Stimulated activated CD4-positive, alpha-beta T cell treated with anti-CD3 and anti-CD28 coated beads, Interleukin-15, amount 100 ng/mL, for 24 hours (primary cell): ENCODE results near the gene TSEN54.
A peak's percentile ranks its signal among the peaks of the same experiment; 100 is the strongest.
"Not testable (repeated sequence)": the region's sequence is repeated elsewhere in the genome, so short reads cannot be mapped to it uniquely, and the experiment has no call there.

Experiments
- DNase-seq: peaks from one replicate; pipeline ENCODE4 v3.0.0-alpha.2; 2020

The TSEN54 gene

DNA sequence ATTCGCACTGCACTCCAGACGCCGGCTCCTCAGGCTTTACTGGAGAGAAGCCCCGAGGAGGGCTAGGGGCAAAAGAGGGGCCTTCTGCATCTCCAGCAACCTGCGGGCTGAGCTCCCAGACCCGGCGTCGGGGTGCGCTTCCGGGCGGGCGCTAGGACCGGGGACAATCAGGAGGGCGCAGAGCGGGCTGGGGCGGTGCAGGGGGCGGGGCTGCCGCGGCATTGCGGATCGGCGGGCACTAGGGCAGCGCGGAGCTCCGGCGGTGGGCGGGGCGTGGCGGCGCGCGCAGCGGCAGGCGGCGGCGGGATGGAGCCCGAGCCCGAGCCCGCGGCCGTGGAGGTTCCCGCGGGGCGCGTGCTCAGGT is at the start of gene TSEN54:
Gene TSEN54, plus strand, starts transcription at position 274 of the 364 bp plus-strand sequence. Its CDS starts 33 bp downstream, at position 307.
- DNase-seq: peak; percentile 98

DNA sequence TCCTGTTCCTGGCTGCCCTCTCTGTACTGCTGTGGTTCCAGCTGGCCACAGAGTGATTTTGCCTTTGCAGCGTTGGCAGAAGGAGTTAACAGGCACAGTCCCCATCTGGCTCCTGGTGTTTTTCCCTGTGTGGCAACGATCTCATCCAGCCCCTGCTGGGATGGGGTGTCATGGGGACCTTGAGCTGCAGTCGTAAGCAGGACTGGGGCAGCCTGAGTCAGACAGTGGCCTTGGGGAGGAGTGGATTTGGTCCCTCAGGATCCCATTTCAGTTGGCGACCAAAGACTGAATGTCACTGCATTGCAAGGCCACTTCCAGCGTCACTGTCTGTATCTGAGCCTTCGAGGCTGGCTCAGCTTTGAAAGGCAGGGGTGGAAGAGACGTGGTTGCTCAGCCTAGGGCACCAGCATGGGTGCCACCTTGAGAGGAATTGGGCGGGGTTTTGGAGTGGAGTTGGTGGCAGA is 48.0 kb upstream of the TSEN54 start:
- DNase-seq: no peak

DNA sequence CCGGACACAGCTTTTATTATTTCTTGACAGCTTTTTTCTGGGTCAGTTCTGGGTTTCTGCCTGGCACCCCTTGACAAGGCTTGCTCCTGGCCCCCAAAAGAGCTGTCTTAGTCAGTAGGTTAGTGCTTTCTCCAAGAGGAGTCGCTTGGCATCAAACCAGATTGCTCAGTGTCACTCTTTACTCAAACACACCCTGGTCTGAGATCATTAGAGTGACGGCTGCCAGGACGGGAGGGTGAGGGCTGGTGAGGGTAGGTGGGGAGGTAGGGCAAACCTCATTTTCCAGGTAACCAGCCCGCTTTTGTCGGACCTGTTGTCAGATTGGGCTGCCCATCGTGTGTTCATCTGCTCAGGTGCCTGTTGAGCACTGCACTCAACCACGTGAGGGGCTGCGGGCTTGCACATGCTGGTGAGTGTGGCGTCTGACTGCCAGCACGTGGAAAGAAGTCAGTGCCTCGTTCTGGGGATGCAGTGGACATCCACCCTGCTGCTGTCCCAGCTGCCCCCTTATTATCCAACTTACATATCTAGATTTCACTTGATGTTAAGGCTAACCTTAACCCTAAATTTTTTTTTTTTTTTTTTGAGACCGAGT is 47.5 kb upstream of the TSEN54 start:
- no peak for DNase-seq

- DNase-seq: no peak
These were observed 45.1 kb upstream of the TSEN54 start for GRCh38 chr17:75471207-75471606.

- no peak for DNase-seq
These were observed 44.2 kb upstream of the TSEN54 start for GRCh38 chr17:75472119-75472518.

DNA sequence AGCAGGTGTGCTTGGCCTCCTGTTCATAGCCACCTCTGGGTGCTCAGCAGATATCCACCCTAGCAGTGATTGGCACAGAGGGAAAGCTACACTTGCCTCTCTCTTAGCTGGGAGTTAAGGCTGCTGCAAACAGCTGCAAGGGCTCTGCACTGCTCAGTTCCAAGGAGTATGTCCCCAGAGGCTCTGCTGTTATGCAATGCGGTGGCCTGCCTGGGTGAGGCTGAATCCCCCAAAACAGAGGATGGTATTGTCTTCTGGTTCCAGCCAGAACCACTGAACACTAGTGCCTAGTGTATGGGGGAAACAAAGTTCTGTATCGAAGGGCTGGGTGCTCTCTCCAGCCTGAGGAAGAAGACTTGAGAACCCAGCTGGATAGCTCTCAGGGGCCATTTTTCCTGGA is 43.1 kb upstream of the TSEN54 start:
- DNase-seq: no peak

- DNase-seq: no peak
These were observed 41.6 kb upstream of the TSEN54 start for GRCh38 chr17:75474736-75475135.

- no peak for DNase-seq
These were observed 41.0 kb upstream of the TSEN54 start for GRCh38 chr17:75475144-75475835.

GRCh38 chr17:75475851-75476250 is 40.5 kb upstream of the TSEN54 start:
- no peak for DNase-seq

DNA sequence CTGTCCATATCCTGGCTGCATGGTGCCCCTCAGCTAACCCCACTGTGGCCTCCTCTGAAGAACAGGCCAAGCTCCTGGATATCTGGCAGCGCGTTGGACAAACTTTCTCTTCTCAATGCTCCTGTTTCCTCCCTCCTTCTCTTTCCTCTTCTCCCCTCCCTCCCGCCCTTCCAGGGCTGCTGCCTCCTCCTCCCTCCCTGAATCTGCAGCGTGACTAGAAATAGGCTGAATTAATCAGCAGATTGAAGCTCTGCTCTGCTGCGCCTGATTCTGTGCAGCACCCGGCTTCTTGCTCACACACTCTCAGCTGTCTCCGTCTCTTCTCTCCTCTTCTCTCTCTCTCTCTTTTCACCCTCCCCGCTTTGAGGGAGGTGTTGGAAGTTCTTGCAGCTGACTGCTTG is 40.1 kb upstream of the TSEN54 start:
- no peak for DNase-seq

DNA sequence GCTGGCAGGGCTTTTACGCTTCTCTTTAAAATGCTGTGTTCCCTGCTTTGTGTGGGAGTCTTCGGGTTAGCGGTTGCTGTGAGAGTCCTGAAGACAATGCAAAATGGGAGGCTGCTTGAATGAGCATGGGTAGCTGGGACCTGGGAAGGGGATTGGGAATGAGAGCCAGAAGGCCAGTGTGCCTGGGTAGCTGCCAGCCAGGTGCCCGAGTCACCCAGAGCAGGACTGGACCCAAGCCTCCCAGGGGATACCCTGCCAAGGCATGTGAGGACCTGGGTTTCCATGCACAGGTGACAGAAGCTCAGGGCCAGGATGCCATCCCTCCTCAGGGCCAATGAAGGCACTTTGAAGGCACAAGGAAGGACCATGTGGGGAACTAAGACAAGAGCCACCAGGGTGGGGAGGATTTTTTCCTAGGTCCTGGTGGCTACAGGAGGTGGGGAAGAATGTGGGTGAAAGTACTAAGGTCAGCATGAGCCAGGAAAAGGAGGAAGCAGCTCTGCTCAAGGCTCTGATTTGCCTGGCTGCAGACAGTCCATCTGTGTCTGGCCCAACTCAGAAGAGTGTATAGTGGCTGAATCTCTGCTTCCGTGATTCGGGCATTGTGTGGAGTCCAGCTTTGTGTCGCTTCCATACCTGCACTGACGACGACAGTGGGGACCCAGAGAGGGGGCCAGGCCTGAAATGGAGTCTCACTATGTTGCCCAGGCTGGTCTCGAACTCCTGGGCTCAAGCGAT is 39.4 kb upstream of the TSEN54 start:
- no peak for DNase-seq

GRCh38 chr17:75477490-75477862 is 38.9 kb upstream of the TSEN54 start:
- not testable (repeated sequence) for DNase-seq

DNA sequence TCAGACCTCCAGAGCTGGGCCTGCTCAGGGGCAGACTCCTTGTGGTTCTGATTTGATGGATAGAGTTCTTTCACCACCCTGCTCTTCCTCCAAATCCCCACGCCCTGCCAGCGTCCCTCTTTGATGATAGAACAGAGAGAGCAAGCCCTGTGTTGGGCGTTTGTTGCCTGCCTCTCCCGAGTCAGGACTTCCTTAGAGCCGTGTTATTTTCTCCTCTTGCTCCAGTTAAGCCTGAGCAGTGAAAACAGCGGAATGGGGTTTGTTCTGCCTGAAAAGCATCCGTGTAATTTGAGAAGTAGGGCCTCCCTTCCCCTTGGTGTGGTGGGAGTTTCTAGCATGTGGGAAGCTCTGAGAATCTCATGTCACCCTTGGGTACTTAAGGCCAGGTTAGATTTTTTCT is 37.8 kb upstream of the TSEN54 start:
- no peak for DNase-seq

DNA sequence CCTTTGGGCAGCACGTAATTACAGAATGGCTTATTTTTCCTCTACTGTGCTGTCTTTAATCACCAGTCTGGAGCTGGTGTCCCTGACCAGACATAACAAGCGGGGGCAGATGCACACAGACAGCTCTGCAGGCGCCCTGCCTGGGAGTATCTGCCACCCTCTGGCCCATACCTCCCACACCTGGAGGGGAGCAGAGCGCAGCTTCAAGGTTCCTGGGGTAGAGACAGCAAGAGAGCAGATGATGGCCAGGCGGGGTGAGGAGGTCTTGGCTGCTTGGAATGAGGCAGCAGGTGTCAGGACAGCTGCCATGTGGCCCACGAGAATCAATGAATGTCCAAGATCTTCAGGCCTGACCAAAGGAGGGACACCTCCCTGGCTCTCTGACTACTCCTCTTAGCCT is 36.0 kb upstream of the TSEN54 start:
- no peak for DNase-seq

- DNase-seq: no peak
These were observed 34.9 kb upstream of the TSEN54 start for GRCh38 chr17:75481194-75482068.

- no peak for DNase-seq
These were observed 34.0 kb upstream of the TSEN54 start for GRCh38 chr17:75482098-75482942.

GRCh38 chr17:75485688-75486087 is 30.6 kb upstream of the TSEN54 start:
- DNase-seq: no peak

GRCh38 chr17:75486151-75486550 is 30.2 kb upstream of the TSEN54 start:
- DNase-seq: no peak

DNA sequence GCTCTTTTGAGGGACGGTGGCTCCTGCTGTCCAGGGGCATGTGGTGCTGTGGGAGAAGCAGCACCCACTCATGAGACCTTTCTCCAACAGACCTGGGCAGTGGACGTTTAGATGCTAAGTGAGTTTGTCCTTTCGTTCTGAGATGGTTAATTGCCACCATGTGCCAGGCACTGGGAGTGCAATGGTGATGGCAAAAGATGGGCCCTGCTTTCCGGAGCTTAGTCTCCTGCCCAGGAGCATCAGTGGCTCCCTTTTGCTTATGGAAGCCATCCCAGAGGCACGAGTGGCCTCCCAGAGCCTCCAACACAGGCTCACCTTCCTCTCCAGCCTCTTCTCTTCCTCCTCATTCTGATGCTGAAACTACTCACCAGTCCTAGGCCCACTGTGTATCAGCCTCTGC is 29.4 kb upstream of the TSEN54 start:
- no peak for DNase-seq

GRCh38 chr17:75487351-75488070 is 28.8 kb upstream of the TSEN54 start:
- peak; percentile 58 for DNase-seq

DNA sequence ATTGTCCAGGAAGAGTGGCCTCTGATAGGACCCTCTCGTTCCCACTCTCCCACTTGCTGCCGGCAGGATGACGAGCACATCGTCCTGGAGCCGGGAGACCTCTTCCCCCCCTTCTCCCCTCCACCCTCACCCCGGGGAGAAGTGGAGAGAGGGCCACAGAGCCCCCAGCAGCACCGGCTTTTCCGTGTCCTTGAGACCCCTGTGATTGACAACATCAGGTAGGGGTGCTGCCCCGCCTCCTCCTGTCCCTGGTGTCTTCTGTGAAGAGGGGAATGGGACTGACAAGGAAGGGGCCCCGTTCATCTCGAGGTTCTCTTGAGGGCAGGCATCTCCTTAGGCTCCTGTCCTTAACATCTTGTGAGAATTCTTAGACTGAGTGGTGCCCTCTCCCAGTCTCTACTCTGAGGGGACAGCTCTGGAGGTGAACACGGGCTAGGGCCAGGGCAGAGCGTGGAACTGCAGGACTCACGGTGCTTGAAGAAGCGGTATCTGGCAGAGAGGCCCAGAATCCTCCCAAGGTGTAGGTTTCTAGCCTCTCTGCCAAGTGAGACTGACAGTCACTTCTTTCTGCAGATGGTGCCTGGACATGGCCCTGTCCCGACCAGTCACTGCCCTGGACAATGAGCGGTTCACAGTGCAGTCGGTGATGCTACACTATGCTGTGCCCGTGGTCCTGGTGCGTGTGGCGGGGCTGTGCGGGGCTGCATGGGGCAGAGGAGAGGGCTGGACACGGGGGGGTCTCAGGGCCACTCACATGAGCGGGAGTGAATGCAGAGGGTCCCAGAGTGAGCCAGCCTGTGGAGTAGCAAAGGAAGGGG is 27.4 kb upstream of the TSEN54 start:
- no peak for DNase-seq
